Measurements from ENCODE around the gene CFAP46.

CFAP46 gene

GRCh38 chr10:132961787-132962622, 19.6 kb upstream of the CFAP46 start:
- peak overlapping the region; percentile 76 for H3K18ac ChIP-seq (ENCODE audit: low read length)
- no peaks in the 10 kb centered on the region for H3K79me1 ChIP-seq (ENCODE audit: low read depth, low read length)
- H3K4me1 ChIP-seq (ENCODE audit: control insufficient read depth in 2 of 2, insufficient read depth in 1 of 2, low read depth in 1 of 2, low read length in 2 of 2): peaks cover 5 to 8% of the 10 kb centered on the region in 2 donors
- peak overlapping the region; percentile 72 for H3K4me2 ChIP-seq (ENCODE audit: insufficient read depth, low read length, poor library complexity, severe bottlenecking)
- H3K27me3 ChIP-seq (ENCODE audit: control insufficient read depth in 3 of 3, insufficient read depth in 3 of 3, low read depth in 1 of 3, low read length in 3 of 3): peaks cover 0 to 40% (median 4%) of the 10 kb centered on the region in 3 experiments
- peak overlapping the region; percentile 3 for H3K23ac ChIP-seq (ENCODE audit: low read depth, low read length, poor library complexity)
- no peak overlapping the region for H2AK5ac ChIP-seq (ENCODE audit: low read depth, low read length)
- H2BK12ac ChIP-seq (ENCODE audit: low read length): peak overlapping the region; percentile 47
- no peak overlapping the region for H2BK5ac ChIP-seq (ENCODE audit: low read length)
- peak overlapping the region; percentile 32 to 36 for H3K4me3 ChIP-seq (ENCODE audit: low read length in 2 of 2)
- no peak overlapping the region for H3K4ac ChIP-seq (ENCODE audit: low read length)
- no peak overlapping the region for H3K27ac ChIP-seq (replicated peaks; ENCODE audit: low read length)
- no peak overlapping the region for H4K91ac ChIP-seq (ENCODE audit: low read depth, low read length, poor library complexity)
- peak overlapping the region; percentile 85 for H3K9ac ChIP-seq (ENCODE audit: low read depth, low read length, poor library complexity)
- DNase-seq (ENCODE audit: low spot score): peak; percentile 71
- H3K9me3 ChIP-seq (replicated peaks in 1 of 2; ENCODE audit: control insufficient read depth in 2 of 2, insufficient read depth in 1 of 2, low read depth in 1 of 2, low read length in 2 of 2): no peaks in the 10 kb centered on the region
- no peaks in the 10 kb centered on the region for H3K36me3 ChIP-seq (replicated peaks in 1 of 2; ENCODE audit: control insufficient read depth in 2 of 2, insufficient read depth in 2 of 2, low read length in 2 of 2)
- H2BK15ac ChIP-seq (ENCODE audit: low read length): peak overlapping the region; percentile 14
- H2AFZ ChIP-seq (ENCODE audit: low read length): peak overlapping the region; percentile 86
- peak overlapping the region; percentile 72 for H3K14ac ChIP-seq (ENCODE audit: low read length)
- no CpG with 5 or more reads among the region's 41 CpGs for WGBS, 2 donors (ENCODE audit: extremely low coverage in 2 of 2, insufficient read length in 2 of 2, insufficient replicate concordance in 1 of 2)
- no peak overlapping the region for H2BK120ac ChIP-seq (ENCODE audit: low read depth, low read length)
- no peak overlapping the region for H4K8ac ChIP-seq (ENCODE audit: low read depth, low read length)

- peak overlapping the region; percentile 14 for H2BK15ac ChIP-seq (ENCODE audit: low read length)
- no peak overlapping the region for H2BK120ac ChIP-seq (ENCODE audit: low read depth, low read length)
- H2BK12ac ChIP-seq (ENCODE audit: low read length): peak overlapping the region; percentile 47
- no peaks in the 10 kb centered on the region for H3K79me1 ChIP-seq (ENCODE audit: low read depth, low read length)
- H3K9me3 ChIP-seq (replicated peaks in 1 of 2; ENCODE audit: control insufficient read depth in 2 of 2, insufficient read depth in 1 of 2, low read depth in 1 of 2, low read length in 2 of 2): no peaks in the 10 kb centered on the region
- H3K14ac ChIP-seq (ENCODE audit: low read length): peak overlapping the region; percentile 72
- peaks cover 0 to 41% (median 4%) of the 10 kb centered on the region in 3 experiments for H3K27me3 ChIP-seq (ENCODE audit: control insufficient read depth in 3 of 3, insufficient read depth in 3 of 3, low read depth in 1 of 3, low read length in 3 of 3)
- no peak overlapping the region for H4K8ac ChIP-seq (ENCODE audit: low read depth, low read length)
- H3K4me2 ChIP-seq (ENCODE audit: insufficient read depth, low read length, poor library complexity, severe bottlenecking): no peak overlapping the region
- H3K23ac ChIP-seq (ENCODE audit: low read depth, low read length, poor library complexity): peak overlapping the region; percentile 3
- peak overlapping the region; percentile 86 for H2AFZ ChIP-seq (ENCODE audit: low read length)
- no peak overlapping the region for H3K4ac ChIP-seq (ENCODE audit: low read length)
- DNase-seq (ENCODE audit: low spot score): no peak
- H3K27ac ChIP-seq (replicated peaks; ENCODE audit: low read length): no peak overlapping the region
- H2BK5ac ChIP-seq (ENCODE audit: low read length): no peak overlapping the region
- peaks cover 5 to 8% of the 10 kb centered on the region in 2 donors for H3K4me1 ChIP-seq (ENCODE audit: control insufficient read depth in 2 of 2, insufficient read depth in 1 of 2, low read depth in 1 of 2, low read length in 2 of 2)
- no peak overlapping the region for H2AK5ac ChIP-seq (ENCODE audit: low read depth, low read length)
- no peak overlapping the region for H3K9ac ChIP-seq (ENCODE audit: low read depth, low read length, poor library complexity)
- H3K4me3 ChIP-seq (ENCODE audit: low read length in 2 of 2): no peak overlapping the region
- no peaks in the 10 kb centered on the region for H3K36me3 ChIP-seq (replicated peaks in 1 of 2; ENCODE audit: control insufficient read depth in 2 of 2, insufficient read depth in 2 of 2, low read length in 2 of 2)
- peak overlapping the region; percentile 76 for H3K18ac ChIP-seq (ENCODE audit: low read length)
- no CpG with 5 or more reads among the region's 8 CpGs for WGBS, 2 donors (ENCODE audit: extremely low coverage in 2 of 2, insufficient read length in 2 of 2, insufficient replicate concordance in 1 of 2)
- H4K91ac ChIP-seq (ENCODE audit: low read depth, low read length, poor library complexity): no peak overlapping the region
These were observed 19.0 kb upstream of the CFAP46 start for GRCh38 chr10:132961420-132961786.

- no peak overlapping the region for H4K91ac ChIP-seq (ENCODE audit: low read depth, low read length, poor library complexity)
- no peak overlapping the region for H2BK120ac ChIP-seq (ENCODE audit: low read depth, low read length)
- no peaks in the 10 kb centered on the region for H3K9me3 ChIP-seq (replicated peaks in 1 of 2; ENCODE audit: control insufficient read depth in 2 of 2, insufficient read depth in 1 of 2, low read depth in 1 of 2, low read length in 2 of 2)
- no peak overlapping the region for H3K9ac ChIP-seq (ENCODE audit: low read depth, low read length, poor library complexity)
- no peak overlapping the region for H3K4me2 ChIP-seq (ENCODE audit: insufficient read depth, low read length, poor library complexity, severe bottlenecking)
- peak overlapping the region; percentile 85 for H3K18ac ChIP-seq (ENCODE audit: low read length)
- peak overlapping the region; percentile 22 for H2BK5ac ChIP-seq (ENCODE audit: low read length)
- peak overlapping the region; percentile 99 for H2AK5ac ChIP-seq (ENCODE audit: low read depth, low read length)
- H4K8ac ChIP-seq (ENCODE audit: low read depth, low read length): no peak overlapping the region
- peaks cover 0 to 44% (median 4%) of the 10 kb centered on the region in 3 experiments for H3K27me3 ChIP-seq (ENCODE audit: control insufficient read depth in 3 of 3, insufficient read depth in 3 of 3, low read depth in 1 of 3, low read length in 3 of 3)
- H2BK15ac ChIP-seq (ENCODE audit: low read length): peak overlapping the region; percentile 58
- no peaks in the 10 kb centered on the region for H3K79me1 ChIP-seq (ENCODE audit: low read depth, low read length)
- no CpG with 5 or more reads among the region's 42 CpGs for WGBS, 2 donors (ENCODE audit: extremely low coverage in 2 of 2, insufficient read length in 2 of 2, insufficient replicate concordance in 1 of 2)
- no peak overlapping the region for H2AFZ ChIP-seq (ENCODE audit: low read length)
- H3K4ac ChIP-seq (ENCODE audit: low read length): peak overlapping the region; percentile 80
- no peak overlapping the region for H3K23ac ChIP-seq (ENCODE audit: low read depth, low read length, poor library complexity)
- no peak overlapping the region for H3K27ac ChIP-seq (replicated peaks; ENCODE audit: low read length)
- peak overlapping the region; percentile 63 for H3K14ac ChIP-seq (ENCODE audit: low read length)
- H3K36me3 ChIP-seq (replicated peaks in 1 of 2; ENCODE audit: control insufficient read depth in 2 of 2, insufficient read depth in 2 of 2, low read length in 2 of 2): no peaks in the 10 kb centered on the region
- H3K4me1 ChIP-seq (ENCODE audit: control insufficient read depth in 2 of 2, insufficient read depth in 1 of 2, low read depth in 1 of 2, low read length in 2 of 2): peaks cover 5 to 8% of the 10 kb centered on the region in 2 donors
- H2BK12ac ChIP-seq (ENCODE audit: low read length): peak overlapping the region; percentile 88
- no peak for DNase-seq (ENCODE audit: low spot score)
- no peak overlapping the region for H3K4me3 ChIP-seq (ENCODE audit: low read length in 2 of 2)
These were observed 18.5 kb upstream of the CFAP46 start for GRCh38 chr10:132960631-132961419.

GRCh38 chr10:132960071-132960472, 17.7 kb upstream of the CFAP46 start:
- Histone ChIP-seq H3K4me1 (ENCODE audit: control insufficient read depth in 2 of 2, insufficient read depth in 1 of 2, low read depth in 1 of 2, low read length in 2 of 2) (peaks cover 5 to 8% of the 10 kb centered on the region in 2 donors), H2BK15ac (ENCODE audit: low read length) (peak overlapping the region; percentile 24), H3K4me3 (ENCODE audit: low read length in 2 of 2) (no peak overlapping the region), H3K23ac (ENCODE audit: low read depth, low read length, poor library complexity) (peak overlapping the region; percentile 20), H2AK5ac (ENCODE audit: low read depth, low read length) (peak overlapping the region; percentile 37), H3K36me3 (replicated peaks in 1 of 2; ENCODE audit: control insufficient read depth in 2 of 2, insufficient read depth in 2 of 2, low read length in 2 of 2) (no peaks in the 10 kb centered on the region), H3K79me1 (ENCODE audit: low read depth, low read length) (no peaks in the 10 kb centered on the region), H3K4me2 (ENCODE audit: insufficient read depth, low read length, poor library complexity, severe bottlenecking) (no peak overlapping the region), H2BK5ac (ENCODE audit: low read length) (peak overlapping the region; percentile 39), H3K27me3 (ENCODE audit: control insufficient read depth in 3 of 3, insufficient read depth in 3 of 3, low read depth in 1 of 3, low read length in 3 of 3) (peaks cover 0 to 47% (median 4%) of the 10 kb centered on the region in 3 experiments), H3K9me3 (replicated peaks in 1 of 2; ENCODE audit: control insufficient read depth in 2 of 2, insufficient read depth in 1 of 2, low read depth in 1 of 2, low read length in 2 of 2) (no peaks in the 10 kb centered on the region), H2BK12ac (ENCODE audit: low read length) (no peak overlapping the region), H4K91ac (ENCODE audit: low read depth, low read length, poor library complexity) (no peak overlapping the region), H3K27ac (replicated peaks; ENCODE audit: low read length) (no peak overlapping the region), H3K18ac (ENCODE audit: low read length) (no peak overlapping the region), H3K9ac (ENCODE audit: low read depth, low read length, poor library complexity) (peak overlapping the region; percentile 21), H3K14ac (ENCODE audit: low read length) (no peak overlapping the region), H2AFZ (ENCODE audit: low read length) (no peak overlapping the region), H4K8ac (ENCODE audit: low read depth, low read length) (no peak overlapping the region), H3K4ac (ENCODE audit: low read length) (no peak overlapping the region), H2BK120ac (ENCODE audit: low read depth, low read length) (no peak overlapping the region)
- WGBS, 2 donors (ENCODE audit: extremely low coverage in 2 of 2, insufficient read length in 2 of 2, insufficient replicate concordance in 1 of 2): no CpG with 5 or more reads among the region's 19 CpGs
- no peak for DNase-seq (ENCODE audit: low spot score)

Measured in neuronal stem cell (in vitro differentiated cells).